LoVo (cell line): ENCODE measurements around the gene PRCD.

Source experiments
- DNase-seq: peaks from one replicate; pipeline ENCODE4 v3.0.0-alpha.2; 2016; ENCODE audit warnings: low spot score

PRCD gene

GRCh38 chr17:76539631-76540271 lies at the start of gene PRCD:
TSS of gene PRCD (plus strand) at chr17:76540044. CDS start at chr17:76540142, 98 bp downstream.
- no peak for DNase-seq

- no peak for DNase-seq
These were observed 49.6 kb upstream of the PRCD start for GRCh38 chr17:76490112-76490710.

GRCh38 chr17:76491271-76492122 lies 48.3 kb upstream of the PRCD start:
- no peak for DNase-seq

GRCh38 chr17:76492123-76492988 lies 47.5 kb upstream of the PRCD start:
- DNase-seq, result no peak

GRCh38 chr17:76492989-76493501 lies 46.8 kb upstream of the PRCD start:
- no peak for DNase-seq

- DNase-seq, result no peak
These were observed 46.2 kb upstream of the PRCD start for GRCh38 chr17:76493505-76494167.

- no peak for DNase-seq
These were observed 44.0 kb upstream of the PRCD start for GRCh38 chr17:76495663-76496400.

- DNase-seq, result no peak
These were observed 43.4 kb upstream of the PRCD start for GRCh38 chr17:76496464-76496863.

- DNase-seq, result no peak
These were observed 42.2 kb upstream of the PRCD start for GRCh38 chr17:76497699-76497978.

GRCh38 chr17:76497979-76498875 lies 41.6 kb upstream of the PRCD start:
- DNase-seq, result no peak

- no peak for DNase-seq
These were observed 41.0 kb upstream of the PRCD start for GRCh38 chr17:76498876-76499251.

- DNase-seq, result peak; percentile 15
These were observed 40.6 kb upstream of the PRCD start for GRCh38 chr17:76499267-76499667.

- no peak for DNase-seq
These were observed 39.6 kb upstream of the PRCD start for GRCh38 chr17:76500074-76500746.

GRCh38 chr17:76500747-76501017 lies 39.2 kb upstream of the PRCD start:
- DNase-seq, result no peak

GRCh38 chr17:76501018-76501826 lies 38.6 kb upstream of the PRCD start, which contains the start of gene RHBDF2:
TSS of gene RHBDF2 (minus strand) at chr17:76501423. CDS start at chr17:76481524, 19,899 bp downstream.
- DNase-seq, result peak; percentile 93

GRCh38 chr17:76501827-76502307 lies 38.0 kb upstream of the PRCD start:
- no peak for DNase-seq

- no peak for DNase-seq
These were observed 37.3 kb upstream of the PRCD start for GRCh38 chr17:76502341-76503211.
